GM21526 (cell line): ENCODE results near the gene TMTC4.
"Not testable (repeated sequence)": the region's sequence is repeated elsewhere in the genome, so short reads cannot be mapped to it uniquely, and the experiment has no call there.

Experiments
- ATAC-seq: cut with Tn5 transposase; IDR thresholded peaks from one replicate; pipeline ENCODE4 v1.9.1; 2021; ENCODE audit warnings: moderate library complexity; ENCODE audit not compliant: unreplicated experiment, low FRiP score

TMTC4 gene

GRCh38 chr13:100594255-100594654, 80.3 kb downstream of the TMTC4 start:
- no peak for ATAC-seq

GRCh38 chr13:100589178-100589725, 85.3 kb downstream of the TMTC4 start:
- no peak for ATAC-seq

- ATAC-seq = peak; percentile 97
Observed at GRCh38 chr13:100588331-100589177, 86.0 kb downstream of the TMTC4 start, which contains the start of gene GGACT. TSS of gene GGACT (minus strand) at chr13:100588789. CDS start at chr13:100532591, 56,198 bp downstream.

- no peak for ATAC-seq
Observed at GRCh38 chr13:100584896-100585295, 89.7 kb downstream of the TMTC4 start.

DNA sequence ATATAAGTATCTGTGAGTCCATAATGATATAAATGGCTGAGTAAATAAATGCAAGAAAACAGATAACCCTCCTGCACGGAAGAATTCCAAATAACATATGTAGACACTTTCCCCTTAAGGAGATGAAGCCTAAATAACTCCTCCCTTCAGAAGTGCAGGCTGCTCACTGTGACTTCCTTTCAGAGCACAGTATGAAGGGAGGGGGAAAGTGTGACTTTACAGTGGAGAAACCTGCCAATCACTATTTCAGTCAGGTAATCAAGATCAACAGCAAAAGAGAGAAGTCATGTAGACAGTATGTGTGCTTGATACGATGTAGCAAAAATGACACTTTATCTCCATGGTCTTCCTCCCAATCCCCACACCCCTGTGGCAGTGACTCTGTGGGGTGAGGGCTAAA, 93.1 kb downstream of the TMTC4 start:
- no peak for ATAC-seq

- ATAC-seq = no peak
Observed at GRCh38 chr13:100581030-100581429, 93.6 kb downstream of the TMTC4 start.

- no peak for ATAC-seq
Observed at GRCh38 chr13:100580045-100580444, 94.5 kb downstream of the TMTC4 start.

- ATAC-seq = not testable (repeated sequence)
Observed at GRCh38 chr13:100577239-100577638, 97.4 kb downstream of the TMTC4 start.

GRCh38 chr13:100573121-100573520, 101.5 kb downstream of the TMTC4 start:
- peak; percentile 97 for ATAC-seq

DNA sequence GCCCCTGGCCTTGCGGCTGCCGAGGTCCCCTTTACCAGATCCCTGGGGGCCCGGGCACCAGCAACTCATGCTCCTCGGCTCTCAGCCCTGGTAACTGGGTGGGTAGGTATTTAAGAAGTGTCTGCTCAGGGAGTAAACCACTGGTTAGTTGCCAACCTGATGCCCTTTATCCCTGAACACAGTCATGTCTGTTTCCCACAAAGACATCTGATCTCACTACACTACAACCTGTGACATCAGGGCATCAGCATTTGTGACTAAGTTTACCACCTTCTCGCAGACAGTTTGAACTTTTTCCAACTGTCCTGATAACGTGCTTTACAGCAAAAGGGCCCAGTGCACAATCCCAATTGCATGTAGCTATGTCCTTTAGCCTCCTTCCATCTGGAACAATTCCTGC, 108.1 kb downstream of the TMTC4 start:
- ATAC-seq = no peak

DNA sequence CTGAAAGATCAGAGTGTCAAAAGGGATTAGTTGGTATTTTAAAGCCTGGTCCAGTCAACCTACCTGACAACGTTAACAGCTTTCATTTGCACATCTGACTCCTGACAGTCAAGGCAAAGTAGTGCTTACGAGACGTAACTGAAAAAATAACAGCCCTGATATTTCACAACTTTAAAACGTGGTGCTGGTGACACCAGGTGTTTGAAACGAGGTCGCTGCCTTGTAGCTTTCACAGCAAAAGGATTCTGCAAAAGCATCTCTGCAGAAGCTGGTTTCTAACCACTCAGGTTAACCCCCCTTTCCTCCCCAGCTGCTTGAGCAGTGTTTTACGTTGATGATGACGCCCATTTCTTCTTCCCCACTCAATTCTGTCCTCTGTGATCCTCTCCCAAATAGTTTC, 109.3 kb downstream of the TMTC4 start:
- no peak for ATAC-seq

DNA sequence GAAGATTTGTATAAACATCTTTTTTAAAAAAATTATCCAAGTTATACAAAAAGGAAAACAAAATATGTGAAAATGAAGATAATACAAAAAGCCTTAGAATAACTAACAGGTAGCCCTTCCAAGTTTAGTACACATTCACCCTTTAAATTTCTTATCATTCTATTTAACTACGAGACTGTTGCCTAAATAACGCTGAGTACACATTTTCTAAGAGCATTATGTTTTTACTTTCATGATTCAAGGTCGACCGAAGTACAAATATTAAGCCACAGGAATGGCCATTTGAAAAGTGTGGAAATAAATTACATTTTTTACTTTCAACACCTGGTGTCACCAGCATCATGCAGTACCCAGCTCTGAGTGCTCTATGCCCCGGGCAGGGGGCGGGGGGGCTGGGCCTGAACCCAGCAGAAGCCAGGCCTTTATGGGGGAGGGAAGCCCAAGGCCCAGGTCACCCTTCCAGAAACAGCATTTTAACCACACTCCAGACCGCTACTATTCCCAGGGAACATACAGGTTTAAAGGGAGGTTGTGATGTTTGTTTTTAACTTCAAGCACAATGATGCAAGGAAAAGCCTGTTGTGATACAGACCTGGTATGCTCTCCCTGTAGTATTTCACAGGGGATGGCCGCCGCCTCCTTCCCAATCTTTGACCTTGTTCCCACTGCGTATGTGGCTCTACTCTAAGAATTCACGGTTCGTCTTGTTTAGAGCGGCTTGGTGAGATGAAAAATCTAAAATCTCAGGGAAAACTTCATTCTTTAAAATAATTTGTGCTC, 110.0 kb downstream of the TMTC4 start:
- ATAC-seq = no peak

DNA sequence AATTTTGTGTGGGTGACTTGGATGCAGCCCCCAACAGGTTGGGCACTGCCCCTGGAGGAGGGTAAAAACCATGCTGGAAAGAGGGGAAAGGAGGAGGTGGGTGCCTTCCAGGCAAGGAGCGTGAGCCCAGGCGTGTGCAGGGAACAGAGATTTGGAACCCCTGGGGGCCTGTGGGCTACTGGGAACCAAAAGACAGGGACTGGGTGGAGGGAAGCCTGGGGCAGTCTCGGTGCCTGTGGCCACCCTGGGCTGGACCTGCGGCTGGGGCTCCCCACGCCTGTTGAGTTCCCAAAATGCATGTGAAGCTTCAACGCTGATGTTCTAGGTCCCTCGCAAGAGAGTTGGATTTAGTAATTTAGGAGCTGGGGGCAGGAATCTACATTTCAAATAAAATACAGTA, 110.8 kb downstream of the TMTC4 start:
- ATAC-seq = no peak

DNA sequence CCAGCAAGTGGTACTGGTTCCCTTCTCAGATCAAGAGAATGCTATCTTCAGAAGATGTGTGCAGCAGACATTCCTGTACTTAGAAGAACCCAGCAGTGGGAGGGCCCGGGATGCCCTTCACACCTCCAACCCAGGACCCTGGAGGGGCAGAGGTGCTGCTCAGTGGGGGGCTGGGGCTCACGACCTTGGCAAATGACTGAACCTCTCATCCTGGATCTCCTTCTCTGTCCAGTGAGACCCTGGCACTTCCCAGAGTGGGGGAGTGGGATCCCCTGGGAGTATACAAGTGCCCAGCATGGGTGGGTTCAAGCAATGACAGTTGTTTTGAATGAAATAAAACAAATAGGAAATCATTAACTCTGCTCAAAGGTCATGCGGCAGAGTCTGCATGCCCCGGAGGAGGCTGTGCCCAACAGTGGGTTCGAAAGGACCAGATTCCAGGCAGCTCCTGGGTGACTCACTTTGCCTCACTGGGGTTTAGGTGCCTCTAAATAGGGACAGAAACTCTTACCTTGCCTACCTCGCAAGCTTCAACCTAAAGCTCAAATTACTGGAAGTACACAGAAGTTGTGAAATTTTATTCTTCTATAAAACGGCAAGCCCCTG, 112.9 kb downstream of the TMTC4 start:
- no peak for ATAC-seq

DNA sequence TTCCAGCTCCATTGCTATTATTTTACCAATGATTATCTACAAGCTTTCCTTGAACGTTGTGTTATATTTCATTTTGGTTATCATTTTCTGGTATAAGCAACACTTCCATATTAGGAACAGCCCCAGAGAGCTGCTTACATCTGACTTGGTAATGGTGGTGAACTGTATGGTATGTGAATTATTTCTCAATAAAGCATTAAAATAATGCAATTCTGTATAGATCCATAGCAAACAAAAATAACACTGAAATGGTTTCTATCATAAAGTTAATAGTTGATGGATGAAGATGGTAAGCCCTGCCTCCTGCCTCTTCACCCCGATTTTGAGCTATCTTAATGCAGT, 113.5 kb downstream of the TMTC4 start:
- ATAC-seq = no peak

GRCh38 chr13:100560498-100561157, 114.0 kb downstream of the TMTC4 start:
- no peak for ATAC-seq

DNA sequence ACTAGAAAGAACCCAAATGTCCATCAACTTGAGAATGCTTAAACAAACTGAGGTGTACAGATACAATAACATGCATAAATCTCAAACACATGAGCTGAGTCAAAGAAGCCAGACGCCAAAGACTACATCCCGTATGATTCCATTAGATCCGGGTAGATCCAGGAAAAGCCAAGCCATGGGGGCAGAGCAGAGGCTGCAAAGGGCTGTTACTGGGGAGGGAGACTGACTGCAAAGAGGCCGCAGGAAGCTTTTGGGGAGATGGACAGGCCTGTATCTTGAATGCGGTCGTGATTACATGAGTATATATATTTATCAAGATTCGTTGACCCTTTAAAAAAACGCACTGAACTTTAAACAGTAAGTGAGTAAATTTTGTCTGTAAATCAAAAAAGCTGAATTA, 114.7 kb downstream of the TMTC4 start:
- ATAC-seq = no peak
